Activated naive CD8-positive, alpha-beta T cell treated with anti-CD3 and anti-CD28 coated beads, Interleukin-2, amount 50 U/mL, for 24 hours (primary cell): ENCODE results near the gene CCDC6.
"Not testable (repeated sequence)": the region's sequence is repeated elsewhere in the genome, so short reads cannot be mapped to it uniquely, and the experiment has no call there.

ENCODE experiments used
- ATAC-seq: fragments of 150-1000 bp; cut with Tn5 transposase; one replicate; pipeline ENCODE4 v1.10.0; 2021
- DNase-seq: peaks from one replicate; pipeline ENCODE4 v3.0.0; 2021
- H3K27ac Mint-ChIP-seq: one replicate; pipeline ENCODE4 v1.8.0; 2021; ENCODE audit warnings: mild to moderate bottlenecking, mixed read lengths
- H3K27me3 Mint-ChIP-seq: one replicate; pipeline ENCODE4 v1.8.0; 2021; ENCODE audit warnings: mixed read lengths
- H3K36me3 Mint-ChIP-seq: one replicate; pipeline ENCODE4 v1.8.0; 2021; ENCODE audit warnings: low read depth, mixed read lengths
- H3K4me1 Mint-ChIP-seq: one replicate; pipeline ENCODE4 v1.8.0; 2021; ENCODE audit warnings: mixed read lengths
- H3K4me3 Mint-ChIP-seq: one replicate; pipeline ENCODE4 v1.8.0; 2021; ENCODE audit warnings: mild to moderate bottlenecking, moderate library complexity, mixed read lengths
- H3K9me3 Mint-ChIP-seq: one replicate; pipeline ENCODE4 v1.8.0; 2021; ENCODE audit warnings: mixed read lengths

CCDC6 gene

GRCh38 chr10:59906417-59907202, at the start of gene CCDC6:
CCDC6 (minus strand) TSS chr10:59906556; CDS start chr10:59906424, 132 bp downstream.
- DNase-seq (peak; percentile 94), ATAC-seq (peak; percentile 83)
- peaks cover 60% of the 10 kb centered on the region for H3K4me1 Mint-ChIP-seq
- peak within 1 kb of the TSS; percentile 95 for H3K4me3 Mint-ChIP-seq
- H3K9me3 Mint-ChIP-seq: no peaks in the 10 kb centered on the region
- H3K27me3 Mint-ChIP-seq: no peaks in the 10 kb centered on the region
- peaks cover 31% of the 10 kb centered on the region for H3K36me3 Mint-ChIP-seq
- H3K27ac Mint-ChIP-seq: peak within 1 kb of the TSS; percentile 96

GRCh38 chr10:59954296-59954695, 47.9 kb upstream of the CCDC6 start:
- DNase-seq (no peak), ATAC-seq (no peak)
- no peaks in the 10 kb centered on the region for H3K36me3 Mint-ChIP-seq
- H3K4me1 Mint-ChIP-seq: no peaks in the 10 kb centered on the region
- no peaks in the 10 kb centered on the region for H3K9me3 Mint-ChIP-seq
- no peak overlapping the region for H3K4me3 Mint-ChIP-seq
- peaks cover 20% of the 10 kb centered on the region for H3K27me3 Mint-ChIP-seq
- H3K27ac Mint-ChIP-seq: no peak overlapping the region

- H3K4me3 Mint-ChIP-seq, H3K9me3 Mint-ChIP-seq, H3K4me1 Mint-ChIP-seq, ATAC-seq, H3K27ac Mint-ChIP-seq, H3K36me3 Mint-ChIP-seq, DNase-seq: not testable (repeated sequence)
- H3K27me3 Mint-ChIP-seq: peaks cover 18% of the 10 kb centered on the region
Measured at GRCh38 chr10:59953711-59954110, 47.4 kb upstream of the CCDC6 start.

GRCh38 chr10:59950105-59950504, 43.7 kb upstream of the CCDC6 start:
- Mint-ChIP-seq H3K36me3 (no peaks in the 10 kb centered on the region), H3K27me3 (peaks cover 9% of the 10 kb centered on the region), H3K4me1 (no peaks in the 10 kb centered on the region), H3K9me3 (no peaks in the 10 kb centered on the region), H3K27ac (no peak overlapping the region), H3K4me3 (no peak overlapping the region)
- ATAC-seq: no peak
- DNase-seq: no peak

- no peaks in the 10 kb centered on the region for H3K9me3 Mint-ChIP-seq
- no peaks in the 10 kb centered on the region for H3K36me3 Mint-ChIP-seq
- no peak overlapping the region for H3K4me3 Mint-ChIP-seq
- no peak for DNase-seq
- ATAC-seq: no peak
- peaks cover 12% of the 10 kb centered on the region for H3K27me3 Mint-ChIP-seq
- H3K27ac Mint-ChIP-seq: no peak overlapping the region
- no peaks in the 10 kb centered on the region for H3K4me1 Mint-ChIP-seq
Measured at GRCh38 chr10:59949608-59950007, 43.3 kb upstream of the CCDC6 start.

- ATAC-seq (no peak), DNase-seq (no peak)
- H3K27me3 Mint-ChIP-seq: peaks cover 10% of the 10 kb centered on the region
- no peak overlapping the region for H3K4me3 Mint-ChIP-seq
- H3K9me3 Mint-ChIP-seq: no peaks in the 10 kb centered on the region
- no peak overlapping the region for H3K27ac Mint-ChIP-seq
- no peaks in the 10 kb centered on the region for H3K4me1 Mint-ChIP-seq
- H3K36me3 Mint-ChIP-seq: no peaks in the 10 kb centered on the region
Measured at GRCh38 chr10:59945991-59946390, 39.6 kb upstream of the CCDC6 start.

- Mint-ChIP-seq H3K27me3 (peaks cover 10% of the 10 kb centered on the region), H3K27ac (no peak overlapping the region), H3K9me3 (no peaks in the 10 kb centered on the region), H3K4me1 (no peaks in the 10 kb centered on the region), H3K4me3 (no peak overlapping the region), H3K36me3 (no peaks in the 10 kb centered on the region)
- ATAC-seq (no peak), DNase-seq (no peak)
Measured at GRCh38 chr10:59945590-59945989, 39.2 kb upstream of the CCDC6 start.

- no peak for DNase-seq
- ATAC-seq: no peak
- no peaks in the 10 kb centered on the region for H3K9me3 Mint-ChIP-seq
- H3K27me3 Mint-ChIP-seq: peaks cover 8% of the 10 kb centered on the region
- no peaks in the 10 kb centered on the region for H3K36me3 Mint-ChIP-seq
- no peaks in the 10 kb centered on the region for H3K4me1 Mint-ChIP-seq
- no peak overlapping the region for H3K27ac Mint-ChIP-seq
- no peak overlapping the region for H3K4me3 Mint-ChIP-seq
Measured at GRCh38 chr10:59944339-59944935, 38.1 kb upstream of the CCDC6 start.

- H3K9me3 Mint-ChIP-seq: no peaks in the 10 kb centered on the region
- H3K27ac Mint-ChIP-seq: no peak overlapping the region
- no peak overlapping the region for H3K4me3 Mint-ChIP-seq
- no peaks in the 10 kb centered on the region for H3K4me1 Mint-ChIP-seq
- ATAC-seq: no peak
- H3K27me3 Mint-ChIP-seq: peaks cover 6% of the 10 kb centered on the region
- DNase-seq: no peak
- no peaks in the 10 kb centered on the region for H3K36me3 Mint-ChIP-seq
Measured at GRCh38 chr10:59942556-59942955, 36.2 kb upstream of the CCDC6 start.

GRCh38 chr10:59937720-59938119, 31.4 kb upstream of the CCDC6 start:
- DNase-seq: no peak
- Mint-ChIP-seq H3K9me3 (no peaks in the 10 kb centered on the region), H3K4me1 (no peaks in the 10 kb centered on the region), H3K36me3 (no peaks in the 10 kb centered on the region), H3K27me3 (no peaks in the 10 kb centered on the region), H3K4me3 (no peak overlapping the region), H3K27ac (no peak overlapping the region)
- ATAC-seq: no peak

- no peak for ATAC-seq
- Mint-ChIP-seq H3K27ac (no peak overlapping the region), H3K27me3 (no peaks in the 10 kb centered on the region), H3K4me1 (no peaks in the 10 kb centered on the region), H3K9me3 (peaks cover 7% of the 10 kb centered on the region), H3K4me3 (no peak overlapping the region), H3K36me3 (no peaks in the 10 kb centered on the region)
- no peak for DNase-seq
Measured at GRCh38 chr10:59934701-59935100, 28.3 kb upstream of the CCDC6 start.

- ATAC-seq, H3K27ac Mint-ChIP-seq, H3K4me1 Mint-ChIP-seq, DNase-seq, H3K4me3 Mint-ChIP-seq, H3K9me3 Mint-ChIP-seq, H3K27me3 Mint-ChIP-seq, H3K36me3 Mint-ChIP-seq: not testable (repeated sequence)
Measured at GRCh38 chr10:59930788-59931521, 24.6 kb upstream of the CCDC6 start.

- ATAC-seq: no peak
Measured at GRCh38 chr10:59926086-59926485, 19.7 kb upstream of the CCDC6 start.

GRCh38 chr10:59922907-59923306, 16.6 kb upstream of the CCDC6 start:
- peaks cover 11% of the 10 kb centered on the region for H3K36me3 Mint-ChIP-seq
- H3K4me1 Mint-ChIP-seq: no peaks in the 10 kb centered on the region
- no peak overlapping the region for H3K4me3 Mint-ChIP-seq
- no peak for DNase-seq
- no peak for ATAC-seq
- H3K27me3 Mint-ChIP-seq: peaks cover 21% of the 10 kb centered on the region
- peaks cover 24% of the 10 kb centered on the region for H3K9me3 Mint-ChIP-seq
- no peak overlapping the region for H3K27ac Mint-ChIP-seq

More at GRCh38 chr10:59926086-59926485, 19.7 kb upstream of the CCDC6 start:
- H3K27ac Mint-ChIP-seq: no peak overlapping the region
- H3K36me3 Mint-ChIP-seq: peaks cover 9% of the 10 kb centered on the region
- H3K4me3 Mint-ChIP-seq: no peak overlapping the region
- peaks cover 26% of the 10 kb centered on the region for H3K9me3 Mint-ChIP-seq
- no peaks in the 10 kb centered on the region for H3K4me1 Mint-ChIP-seq
- DNase-seq: no peak
- peaks cover 8% of the 10 kb centered on the region for H3K27me3 Mint-ChIP-seq

GRCh38 chr10:59917922-59918321, 11.6 kb upstream of the CCDC6 start:
- Mint-ChIP-seq H3K9me3 (peaks cover 21% of the 10 kb centered on the region), H3K27me3 (peaks cover 25% of the 10 kb centered on the region), H3K4me1 (no peaks in the 10 kb centered on the region), H3K4me3 (no peak overlapping the region), H3K36me3 (peaks cover 8% of the 10 kb centered on the region), H3K27ac (no peak overlapping the region)
- no peak for ATAC-seq
- no peak for DNase-seq
